ENCODE results near the gene PISD.

Gene PISD

DNA sequence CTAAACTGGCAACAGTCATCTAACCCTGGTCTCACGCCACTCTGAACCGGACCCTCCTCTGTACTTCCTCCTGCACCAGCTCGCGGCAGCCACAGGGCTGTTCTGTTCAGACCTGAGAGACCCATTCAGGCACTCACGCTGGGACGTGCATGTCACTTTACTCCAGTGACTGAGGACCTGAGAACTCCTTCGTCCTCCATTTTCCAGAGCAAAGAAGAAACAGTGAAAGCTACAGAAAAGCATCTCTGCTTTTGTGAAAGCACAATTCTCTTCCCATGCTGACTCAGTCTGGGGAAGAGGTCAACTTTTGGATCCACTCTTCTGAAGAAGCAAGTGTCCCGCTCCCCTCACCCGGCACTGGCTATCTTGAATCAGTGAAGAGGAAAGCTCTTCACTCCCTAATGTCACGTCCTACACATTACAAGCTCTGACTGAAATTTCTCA, 24.5 kb downstream of the PISD start:
- Histone ChIP-seq H3K27me3 (ENCODE audit: insufficient read depth, low read length) (no peaks in the 10 kb centered on the region), H3F3A (ENCODE audit: insufficient read depth, low read length) (no peaks in the 10 kb centered on the region), H3K79me2 (ENCODE audit: insufficient read depth, low read length) (peaks cover 5% of the 10 kb centered on the region; the same call in 1 of the 2 replicates), H3K9me2 (ENCODE audit: low read depth, low read length) (no peaks in the 10 kb centered on the region), H3K4me1 (ENCODE audit: insufficient read depth, low read length, severe bottlenecking) (peaks cover 68% of the 10 kb centered on the region), H3K9me3 (ENCODE audit: low read length) (no peaks in the 10 kb centered on the region), H3K36me3 (ENCODE audit: insufficient read depth, low read length) (peaks cover 4% of the 10 kb centered on the region; the same call in 1 of the 2 replicates), H3K9ac (ENCODE audit: low read length) (peak overlapping the region; percentile 71), H3K4me2 (ENCODE audit: low read length) (peak overlapping the region; percentile 78), H2AFZ (ENCODE audit: low read length) (no peak overlapping the region), H4K20me1 (ENCODE audit: insufficient read depth, low read length) (no peaks in the 10 kb centered on the region), H3K4me3 (ENCODE audit: low read depth, low read length, poor library complexity, severe bottlenecking) (peak overlapping the region; percentile 59), H3K27ac (ENCODE audit: low read depth, low read length, poor library complexity, severe bottlenecking) (peak overlapping the region; percentile 94)
- TF ChIP-seq, protein P1, sequence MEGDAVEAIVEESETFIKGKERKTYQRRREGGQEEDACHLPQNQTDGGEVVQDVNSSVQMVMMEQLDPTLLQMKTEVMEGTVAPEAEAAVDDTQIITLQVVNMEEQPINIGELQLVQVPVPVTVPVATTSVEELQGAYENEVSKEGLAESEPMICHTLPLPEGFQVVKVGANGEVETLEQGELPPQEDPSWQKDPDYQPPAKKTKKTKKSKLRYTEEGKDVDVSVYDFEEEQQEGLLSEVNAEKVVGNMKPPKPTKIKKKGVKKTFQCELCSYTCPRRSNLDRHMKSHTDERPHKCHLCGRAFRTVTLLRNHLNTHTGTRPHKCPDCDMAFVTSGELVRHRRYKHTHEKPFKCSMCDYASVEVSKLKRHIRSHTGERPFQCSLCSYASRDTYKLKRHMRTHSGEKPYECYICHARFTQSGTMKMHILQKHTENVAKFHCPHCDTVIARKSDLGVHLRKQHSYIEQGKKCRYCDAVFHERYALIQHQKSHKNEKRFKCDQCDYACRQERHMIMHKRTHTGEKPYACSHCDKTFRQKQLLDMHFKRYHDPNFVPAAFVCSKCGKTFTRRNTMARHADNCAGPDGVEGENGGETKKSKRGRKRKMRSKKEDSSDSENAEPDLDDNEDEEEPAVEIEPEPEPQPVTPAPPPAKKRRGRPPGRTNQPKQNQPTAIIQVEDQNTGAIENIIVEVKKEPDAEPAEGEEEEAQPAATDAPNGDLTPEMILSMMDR (IDR thresholded peaks at IDR 0.05; ENCODE audit: low read length), result no peak
- no peak for TF ChIP-seq EZH2 (IDR thresholded peaks at IDR 0.05; ENCODE audit: borderline replicate concordance, low read length)

- Histone ChIP-seq H3K9me2 (ENCODE audit: low read depth, low read length) (no peaks in the 10 kb centered on the region), H3K79me2 (ENCODE audit: insufficient read depth, low read length) (peaks cover 5% of the 10 kb centered on the region; the same call in 1 of the 2 replicates), H4K20me1 (ENCODE audit: insufficient read depth, low read length) (no peaks in the 10 kb centered on the region), H3K4me2 (ENCODE audit: low read length) (0 out of 2 replicates have a peak overlapping the region, but pooled peaks have one; percentile 8), H3K27ac (ENCODE audit: low read depth, low read length, poor library complexity, severe bottlenecking) (peak overlapping the region; percentile 86), H3K9ac (ENCODE audit: low read length) (no peak overlapping the region), H3K36me3 (ENCODE audit: insufficient read depth, low read length) (no peaks in the 10 kb centered on the region; the same call in 1 of the 2 replicates), H3K9me3 (ENCODE audit: low read length) (no peaks in the 10 kb centered on the region), H2AFZ (ENCODE audit: low read length) (no peak overlapping the region), H3K4me1 (ENCODE audit: insufficient read depth, low read length, severe bottlenecking) (peaks cover 79% of the 10 kb centered on the region), H3F3A (ENCODE audit: insufficient read depth, low read length) (0 out of 2 replicates have a peak, but pooled peaks cover 7% of the 10 kb centered on the region), H3K27me3 (ENCODE audit: insufficient read depth, low read length) (no peaks in the 10 kb centered on the region), H3K4me3 (ENCODE audit: low read depth, low read length, poor library complexity, severe bottlenecking) (no peak overlapping the region)
- no peak for TF ChIP-seq EZH2 (IDR thresholded peaks at IDR 0.05; ENCODE audit: borderline replicate concordance, low read length)
- TF ChIP-seq, protein P1 (IDR thresholded peaks at IDR 0.05; ENCODE audit: low read length), result no peak
Observed at GRCh38 chr22:31635638-31636306, 26.2 kb downstream of the PISD start.

DNA sequence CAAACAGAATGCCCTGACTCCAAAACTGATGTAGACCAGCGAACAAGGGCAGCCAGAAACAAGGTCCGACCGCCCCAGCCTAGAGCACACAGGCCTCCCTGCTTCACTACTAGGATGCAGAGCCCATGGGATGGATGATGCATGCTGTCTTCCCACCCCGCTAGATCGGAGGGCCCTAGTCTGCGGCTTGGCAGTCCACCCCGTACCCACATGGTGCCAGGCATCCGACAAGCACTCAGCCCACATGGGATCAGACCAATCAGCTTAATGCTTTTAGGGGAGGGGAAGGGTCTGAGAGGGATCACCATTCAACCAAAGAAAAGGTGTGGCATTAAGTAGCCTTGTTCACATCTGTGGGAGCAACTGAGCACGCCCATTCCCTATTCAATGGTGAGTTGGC, 30.6 kb downstream of the PISD start:
- Histone ChIP-seq H3K9me2 (ENCODE audit: low read depth, low read length) (no peaks in the 10 kb centered on the region), H3K9me3 (ENCODE audit: low read length) (no peaks in the 10 kb centered on the region), H3K27me3 (ENCODE audit: insufficient read depth, low read length) (no peaks in the 10 kb centered on the region), H3K27ac (ENCODE audit: low read depth, low read length, poor library complexity, severe bottlenecking) (peak overlapping the region; percentile 91), H2AFZ (ENCODE audit: low read length) (no peak overlapping the region), H3F3A (ENCODE audit: insufficient read depth, low read length) (0 out of 2 replicates have a peak, but pooled peaks cover 7% of the 10 kb centered on the region), H3K4me3 (ENCODE audit: low read depth, low read length, poor library complexity, severe bottlenecking) (peak overlapping the region; percentile 60), H3K4me1 (ENCODE audit: insufficient read depth, low read length, severe bottlenecking) (peaks cover 69% of the 10 kb centered on the region), H3K4me2 (ENCODE audit: low read length) (peak overlapping the region; percentile 79), H3K9ac (ENCODE audit: low read length) (peak overlapping the region; percentile 70), H3K36me3 (ENCODE audit: insufficient read depth, low read length) (peaks cover 12% of the 10 kb centered on the region; the same call in 1 of the 2 replicates), H3K79me2 (ENCODE audit: insufficient read depth, low read length) (0 out of 2 replicates have a peak, but pooled peaks cover 3% of the 10 kb centered on the region), H4K20me1 (ENCODE audit: insufficient read depth, low read length) (no peaks in the 10 kb centered on the region)
- no peak for TF ChIP-seq EZH2 (IDR thresholded peaks at IDR 0.05; ENCODE audit: borderline replicate concordance, low read length)
- TF ChIP-seq, protein P1 (IDR thresholded peaks at IDR 0.05; ENCODE audit: low read length), result no peak
